BLaER1 treated with 17β-estradiol and CSF1 and Interleukin-3, amounts not matched to agents 10 nM and 100 nM (cell line): ENCODE results near the gene SYMPK.

Source experiments
- H3K27ac ChIP-seq, 11 experiments: shearing (Covaris generic); formaldehyde crosslinking; 2 replicates each; pipeline ENCODE4 v1.8.1; 2022
- H3K27me3 ChIP-seq, 11 experiments: shearing (Covaris generic); formaldehyde crosslinking; 2 replicates each; pipeline ENCODE4 v1.8.1; 2022
- H3K36me3 ChIP-seq, 11 experiments: shearing (Covaris generic); formaldehyde crosslinking; 2 replicates each; pipeline ENCODE4 v1.8.1; 2022
- H3K4me1 ChIP-seq, 10 experiments: shearing (Covaris generic); formaldehyde crosslinking; 2 replicates each; pipeline ENCODE4 v1.8.1; 2022
- H3K4me2 ChIP-seq, 11 experiments: shearing (Covaris generic); formaldehyde crosslinking; 2 replicates each; pipeline ENCODE4 v1.8.1; 2022
- H3K4me3 ChIP-seq, 10 experiments: shearing (Covaris generic); formaldehyde crosslinking; 2 replicates each; pipeline ENCODE4 v1.8.1; 2022
- H3K9ac ChIP-seq, 11 experiments: shearing (Covaris generic); formaldehyde crosslinking; 2 replicates each; pipeline ENCODE4 v1.8.1; 2022
- H3K9me3 ChIP-seq, 11 experiments: shearing (Covaris generic); formaldehyde crosslinking; replicated peaks in 1 of 11; 2 replicates each; pipeline ENCODE4 v1.8.1; 2022
- H4K20me1 ChIP-seq, 11 experiments: shearing (Covaris generic); formaldehyde crosslinking; 2 replicates each; pipeline ENCODE4 v1.8.1; 2022
- Cebpa-rat ChIP-seq, 11 experiments: shearing (Covaris generic); IDR thresholded peaks; 2 replicates each; pipeline ENCODE4 v1.8.1; 2022

SYMPK gene

DNA sequence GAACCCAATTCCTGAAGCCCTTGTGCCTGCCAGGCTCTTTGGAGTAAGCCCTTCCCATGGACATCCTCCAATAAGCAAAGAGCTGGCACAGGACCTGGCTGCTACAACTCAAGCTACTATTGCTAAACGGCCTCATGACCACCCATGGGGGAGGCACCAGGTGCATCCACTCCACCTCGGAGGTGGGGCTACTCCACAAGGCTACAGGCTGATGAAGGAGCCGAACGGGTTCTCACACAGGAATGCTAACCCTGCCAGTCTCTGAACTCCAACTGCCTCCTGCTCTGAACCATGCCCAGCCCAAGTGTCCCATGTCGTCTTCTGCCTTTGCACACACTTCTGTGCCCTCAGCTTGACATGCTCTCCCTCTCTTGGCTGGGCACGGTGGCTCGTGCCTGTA is 10.0 kb downstream of the SYMPK start:
- H3K4me1 ChIP-seq = no peaks in the 10 kb centered on the region
- no peak for TF ChIP-seq Cebpa-rat (IDR thresholded peaks at IDR 0.05)
- H3K4me3 ChIP-seq = no peak overlapping the region
- H3K27ac ChIP-seq = no peak overlapping the region
- peaks cover 25 to 99% (median 71%) of the 10 kb centered on the region in 11 experiments for H4K20me1 ChIP-seq
- H3K36me3 ChIP-seq = peaks cover 92 to 100% (median 95%) of the 10 kb centered on the region in 11 experiments
- H3K4me2 ChIP-seq = no peak overlapping the region
- no peak overlapping the region for H3K9ac ChIP-seq
- H3K9me3 ChIP-seq = no peaks in the 10 kb centered on the region
- H3K27me3 ChIP-seq = no peaks in the 10 kb centered on the region

DNA sequence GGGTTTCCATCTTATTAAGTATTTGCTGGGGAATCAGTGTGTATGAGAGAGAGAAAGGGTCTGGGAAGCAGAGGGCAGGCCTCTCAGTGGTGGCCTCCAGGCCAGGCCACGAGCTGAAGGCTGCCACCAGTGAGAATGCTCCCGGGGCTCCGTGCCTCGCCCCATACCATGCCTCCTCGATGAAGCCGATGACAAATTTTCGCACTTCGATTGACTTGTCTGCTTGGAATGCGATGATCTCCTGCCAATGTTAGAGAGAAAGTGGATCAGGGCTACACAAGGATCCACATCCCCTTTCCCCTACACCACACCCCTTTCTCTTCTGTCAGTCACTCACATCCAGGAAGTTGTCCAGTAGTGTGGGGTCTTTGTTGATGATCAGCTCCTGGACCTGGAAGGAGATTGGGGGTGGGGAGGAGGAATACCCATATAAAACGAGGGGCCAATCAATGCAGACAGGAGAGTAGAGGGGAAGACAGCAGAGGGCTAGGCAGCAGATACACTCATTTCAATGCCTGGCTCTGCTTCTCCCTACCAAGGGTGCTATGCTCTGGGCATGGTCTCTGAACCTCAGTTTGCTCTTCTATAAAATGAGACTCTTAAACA is 10.7 kb downstream of the SYMPK start:
- no peaks in the 10 kb centered on the region for H3K4me1 ChIP-seq
- peaks cover 96 to 100% (median 100%) of the 10 kb centered on the region in 11 experiments for H3K36me3 ChIP-seq
- H3K9me3 ChIP-seq = no peaks in the 10 kb centered on the region
- no peak overlapping the region for H3K4me3 ChIP-seq
- no peaks in the 10 kb centered on the region for H3K27me3 ChIP-seq
- no peak overlapping the region for H3K27ac ChIP-seq
- H3K9ac ChIP-seq = no peak overlapping the region
- TF ChIP-seq Cebpa-rat (IDR thresholded peaks at IDR 0.05) = no peak
- peaks cover 25 to 97% (median 67%) of the 10 kb centered on the region in 11 experiments for H4K20me1 ChIP-seq
- no peak overlapping the region for H3K4me2 ChIP-seq

DNA sequence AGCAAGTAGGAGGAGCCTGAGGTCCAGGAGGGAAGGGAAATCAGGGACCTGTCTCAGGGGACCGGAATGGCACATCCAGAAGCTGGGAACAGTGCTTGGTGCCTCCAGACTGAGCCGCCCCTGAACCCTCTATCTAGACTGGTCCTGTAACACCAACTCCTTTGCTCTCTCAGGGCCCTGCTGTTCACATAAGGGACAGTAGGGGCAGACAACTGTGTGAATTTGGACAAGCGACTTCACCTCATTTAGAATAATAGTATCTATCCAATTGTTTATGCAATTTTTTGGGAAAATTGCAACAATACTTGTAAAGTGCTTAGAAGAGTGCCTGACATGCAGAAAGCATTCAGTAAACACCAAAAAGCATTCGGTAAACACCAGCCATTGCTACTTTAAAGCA is 14.0 kb downstream of the SYMPK start:
- no peaks in the 10 kb centered on the region for H3K4me1 ChIP-seq
- no peaks in the 10 kb centered on the region for H3K9me3 ChIP-seq
- H3K36me3 ChIP-seq = peaks cover 100% of the 10 kb centered on the region in 11 experiments
- no peak for TF ChIP-seq Cebpa-rat (IDR thresholded peaks at IDR 0.05)
- H3K9ac ChIP-seq = no peak overlapping the region
- H4K20me1 ChIP-seq = peaks cover 1 to 96% (median 52%) of the 10 kb centered on the region in 11 experiments; a peak in 20 of 22 replicates
- H3K27ac ChIP-seq = no peak overlapping the region
- no peak overlapping the region for H3K4me3 ChIP-seq
- H3K4me2 ChIP-seq = no peak overlapping the region
- no peaks in the 10 kb centered on the region for H3K27me3 ChIP-seq

DNA sequence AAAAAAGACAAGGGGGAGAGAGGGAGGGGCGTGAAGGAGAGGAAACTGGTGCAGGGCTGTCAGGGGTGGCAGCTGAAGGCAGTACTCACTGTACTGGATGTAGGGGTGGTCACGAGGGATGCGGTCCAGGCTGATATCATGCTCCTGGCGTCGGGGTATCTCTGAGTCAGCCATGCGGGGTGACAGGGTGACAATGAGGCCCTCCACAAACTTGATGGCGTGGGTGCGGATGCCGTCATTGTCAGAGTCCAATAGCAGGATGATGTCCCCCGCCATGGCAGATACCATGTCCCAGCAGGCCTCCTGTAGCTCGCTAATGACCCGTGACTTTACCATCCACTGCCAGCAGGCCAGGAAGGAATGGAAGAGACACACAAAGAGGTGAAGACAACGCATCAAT is 15.3 kb downstream of the SYMPK start:
- no peak overlapping the region for H3K4me3 ChIP-seq
- no peak overlapping the region for H3K27ac ChIP-seq
- no peak overlapping the region for H3K9ac ChIP-seq
- H3K27me3 ChIP-seq = no peaks in the 10 kb centered on the region
- TF ChIP-seq Cebpa-rat (IDR thresholded peaks at IDR 0.05) = no peak
- H3K4me2 ChIP-seq = no peak overlapping the region
- H4K20me1 ChIP-seq = peaks cover 0 to 93% (median 44%) of the 10 kb centered on the region in 11 experiments; a peak in 19 of 22 replicates
- no peaks in the 10 kb centered on the region for H3K9me3 ChIP-seq
- no peaks in the 10 kb centered on the region for H3K4me1 ChIP-seq
- H3K36me3 ChIP-seq = peaks cover 100% of the 10 kb centered on the region in 11 experiments

DNA sequence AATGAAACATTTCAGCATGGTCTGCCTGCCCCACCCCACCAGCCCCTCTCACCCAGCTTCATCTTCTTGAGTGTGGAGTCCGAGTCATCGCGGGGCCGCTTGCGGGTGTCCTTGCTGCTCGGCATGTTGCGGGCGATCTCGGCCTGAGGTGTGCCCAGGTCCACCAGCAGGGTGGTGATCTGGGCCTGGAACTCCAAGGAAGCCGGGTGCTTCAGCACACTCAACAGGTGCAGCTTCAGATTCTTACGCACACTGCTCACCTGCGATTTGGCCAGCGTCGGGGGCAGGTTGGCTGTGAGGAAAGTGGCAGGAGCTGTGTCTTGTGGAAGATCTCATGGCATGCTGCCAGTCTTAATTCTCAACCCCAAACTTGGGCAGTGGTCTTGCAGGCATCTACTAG is 20.7 kb downstream of the SYMPK start:
- no peak overlapping the region for H3K4me3 ChIP-seq
- no peak overlapping the region for H3K4me2 ChIP-seq
- no peaks in the 10 kb centered on the region for H3K9me3 ChIP-seq
- no peaks in the 10 kb centered on the region for H3K4me1 ChIP-seq
- H3K27ac ChIP-seq = no peak overlapping the region
- H3K27me3 ChIP-seq = no peaks in the 10 kb centered on the region
- H3K36me3 ChIP-seq = peaks cover 100% of the 10 kb centered on the region in 11 experiments
- no peak for TF ChIP-seq Cebpa-rat (IDR thresholded peaks at IDR 0.05)
- H4K20me1 ChIP-seq = peaks cover 0 to 93% (median 50%) of the 10 kb centered on the region in 11 experiments; a peak in 19 of 22 replicates
- no peak overlapping the region for H3K9ac ChIP-seq

DNA sequence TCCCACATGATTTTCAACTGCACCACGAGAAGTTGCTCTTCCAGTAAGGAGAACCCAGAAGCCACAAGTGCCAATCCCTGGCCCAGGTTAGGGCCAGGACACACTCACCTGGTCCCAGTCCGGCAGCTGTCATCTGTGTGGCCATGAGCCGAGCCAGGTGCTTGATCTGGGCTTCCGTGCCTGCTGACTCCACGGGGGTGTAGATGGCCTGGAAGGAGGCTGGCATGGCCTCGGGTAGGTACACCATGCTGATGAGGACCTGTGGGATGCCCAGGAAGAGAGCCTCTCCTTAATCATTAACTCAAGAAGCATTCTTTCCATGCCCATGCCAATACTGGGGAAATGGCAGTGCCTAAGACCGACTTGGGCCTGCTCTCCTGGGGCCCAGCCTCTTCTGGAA is 28.0 kb downstream of the SYMPK start:
- no peak for TF ChIP-seq Cebpa-rat (IDR thresholded peaks at IDR 0.05)
- peaks cover 4 to 90% (median 45%) of the 10 kb centered on the region in 11 experiments; a peak in 18 of 22 replicates for H4K20me1 ChIP-seq
- no peak overlapping the region for H3K27ac ChIP-seq
- H3K36me3 ChIP-seq = peaks cover 98 to 100% (median 100%) of the 10 kb centered on the region in 11 experiments
- H3K4me2 ChIP-seq = no peak overlapping the region
- H3K4me3 ChIP-seq = no peak overlapping the region
- H3K9ac ChIP-seq = no peak overlapping the region
- no peaks in the 10 kb centered on the region for H3K27me3 ChIP-seq
- H3K9me3 ChIP-seq = no peaks in the 10 kb centered on the region
- no peaks in the 10 kb centered on the region for H3K4me1 ChIP-seq

DNA sequence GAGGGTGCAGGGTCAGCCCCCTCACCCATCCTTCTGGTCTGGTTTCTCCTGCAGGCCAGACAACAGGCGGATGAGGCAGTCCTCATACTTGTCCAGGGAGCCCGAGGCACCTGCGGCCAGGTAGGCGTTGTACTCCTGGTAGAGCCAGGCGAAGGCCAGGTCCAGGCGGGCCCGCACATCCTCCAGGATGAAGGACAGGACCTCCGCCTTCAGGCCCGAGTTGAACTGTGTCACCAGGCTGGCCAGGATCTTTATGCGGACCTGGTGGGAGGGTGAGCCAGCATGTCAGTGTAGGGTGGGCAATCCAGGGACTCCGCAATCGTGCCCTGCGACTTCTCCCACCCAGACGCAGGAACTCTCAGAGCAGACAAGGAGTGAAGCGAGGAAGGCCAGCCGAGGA is 34.0 kb downstream of the SYMPK start:
- no peak overlapping the region for H3K9ac ChIP-seq
- peaks cover 98 to 100% (median 100%) of the 10 kb centered on the region in 11 experiments for H3K36me3 ChIP-seq
- peaks cover 4 to 96% (median 38%) of the 10 kb centered on the region in 11 experiments; a peak in 16 of 22 replicates for H4K20me1 ChIP-seq
- no peak overlapping the region for H3K27ac ChIP-seq
- no peaks in the 10 kb centered on the region for H3K9me3 ChIP-seq
- H3K4me3 ChIP-seq = no peak overlapping the region
- H3K4me2 ChIP-seq = no peak overlapping the region
- H3K27me3 ChIP-seq = no peaks in the 10 kb centered on the region
- no peak for TF ChIP-seq Cebpa-rat (IDR thresholded peaks at IDR 0.05)
- H3K4me1 ChIP-seq = 0 out of 20 replicates have a peak, but pooled peaks cover 0 to 4% (median 0%) of the 10 kb centered on the region in 10 experiments

DNA sequence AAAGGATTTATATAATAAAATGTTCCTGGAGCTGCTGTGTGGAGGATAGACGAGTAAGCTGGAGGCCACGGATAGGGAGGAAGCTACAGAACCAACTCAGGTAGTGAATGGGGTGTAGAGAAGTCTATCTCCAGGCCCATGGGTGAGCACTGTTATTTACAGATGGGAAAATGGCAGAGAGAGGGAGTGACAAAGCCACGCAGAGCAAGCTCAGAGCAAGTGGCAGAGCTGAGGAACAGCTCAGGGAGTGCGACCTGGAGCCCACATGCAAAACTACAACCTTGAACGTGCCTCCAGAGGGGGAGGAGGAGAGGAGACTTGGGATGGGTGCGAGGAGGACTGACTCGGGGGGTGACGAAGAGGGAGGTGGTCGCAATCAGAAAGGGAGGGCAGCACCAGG is 34.4 kb downstream of the SYMPK start:
- TF ChIP-seq Cebpa-rat (IDR thresholded peaks at IDR 0.05) = no peak
- Histone ChIP-seq H3K4me1 (peaks cover 0 to 4% (median 0%) of the 10 kb centered on the region in 10 experiments; a peak in 1 of 20 replicates), H3K4me2 (no peak overlapping the region), H3K36me3 (peaks cover 98 to 100% (median 100%) of the 10 kb centered on the region in 11 experiments), H3K9ac (no peak overlapping the region), H4K20me1 (peaks cover 3 to 96% (median 39%) of the 10 kb centered on the region in 11 experiments; a peak in 16 of 22 replicates), H3K27me3 (no peaks in the 10 kb centered on the region), H3K9me3 (no peaks in the 10 kb centered on the region), H3K4me3 (no peak overlapping the region), H3K27ac (no peak overlapping the region)

DNA sequence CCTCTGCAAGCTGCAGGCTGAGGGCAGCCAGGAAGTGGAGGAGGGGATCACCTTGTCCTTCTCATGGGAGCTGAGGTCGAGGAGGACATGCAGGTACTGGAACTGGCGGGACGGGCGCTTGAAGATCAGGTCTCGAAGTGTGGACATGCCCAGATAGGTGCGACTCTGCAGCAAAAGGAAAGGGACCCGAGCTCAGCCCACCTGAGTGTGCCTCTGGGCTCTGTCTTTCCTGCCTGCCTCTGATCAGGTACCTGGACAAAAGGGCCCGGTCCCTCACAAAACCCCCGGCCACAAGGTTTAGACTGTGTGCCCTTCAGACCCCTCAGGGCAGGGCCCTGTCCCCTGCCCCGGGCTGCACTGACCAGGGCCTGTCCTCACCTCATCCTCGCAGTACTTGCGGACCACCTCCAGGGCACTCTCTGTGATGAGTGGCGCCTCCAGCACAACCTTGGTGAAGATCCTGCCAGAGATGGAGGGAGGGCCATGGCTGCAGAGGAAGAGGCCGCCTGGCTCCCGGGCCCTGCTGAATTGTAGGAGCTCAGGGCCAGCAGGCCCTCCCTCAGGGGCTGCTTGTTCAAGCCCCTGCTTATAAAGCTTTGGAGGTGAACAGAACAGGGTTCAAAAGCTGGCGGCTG is 35.4 kb downstream of the SYMPK start:
- H3K9ac ChIP-seq = no peak overlapping the region

More for the DNA sequence above, 35.4 kb downstream of the SYMPK start:
- peaks cover 98 to 100% (median 100%) of the 10 kb centered on the region in 11 experiments for H3K36me3 ChIP-seq
- H4K20me1 ChIP-seq = peaks cover 0 to 96% (median 39%) of the 10 kb centered on the region in 11 experiments; a peak in 16 of 22 replicates
- no peaks in the 10 kb centered on the region for H3K27me3 ChIP-seq
- H3K4me2 ChIP-seq = no peak overlapping the region
- TF ChIP-seq Cebpa-rat (IDR thresholded peaks at IDR 0.05) = no peak
- H3K9me3 ChIP-seq = no peaks in the 10 kb centered on the region
- H3K27ac ChIP-seq = no peak overlapping the region
- H3K4me3 ChIP-seq = no peak overlapping the region
- peaks cover 0 to 9% (median 0%) of the 10 kb centered on the region in 10 experiments; a peak in 3 of 20 replicates for H3K4me1 ChIP-seq
